GM12878 (cell line): Measurements from ENCODE around the gene PRDM16. TPM values are rescaled to one million over a fixed set of nuclear protein-coding genes. Genes with fewer than 3 reads are reported as not detected.

Source experiments
- ATAC-seq: fragments of 200-7000 bp; cut with Tn5 transposase; 3 replicates; pipeline ENCODE4 v1.9.1; 2020; ENCODE audit warnings: mild to moderate bottlenecking, moderate library complexity
- BruUV-seq: library from RNA; stranded (reverse); fragments of 400-500 nt; replicated peaks from 2 replicates; lab custom pipeline; 2021; lab: Mats Ljungman, UMichigan
- CTCF ChIA-PET: fragments of 300-600 bp; sonication (Branson Sonifier 250); formaldehyde crosslinking; extraction: SDS; loops from one replicate; lab custom pipeline; 2021; ENCODE audit warnings: inconsistent platforms; lab: Yijun Ruan, JAX
- POLR2A ChIA-PET: fragments of 350-600 bp; formaldehyde crosslinking; extraction: SDS; loops from one replicate; lab custom pipeline; 2021; ENCODE audit warnings: inconsistent platforms; lab: Charles Lee
- RAD21 ChIA-PET: fragments of 300-600 bp; sonication (Branson Sonifier 250); formaldehyde crosslinking; loops from one replicate; lab custom pipeline; 2023; ENCODE audit warnings: antibody characterized with exemption; ENCODE audit not compliant: unreplicated experiment; lab: Charles Lee
- SMC1A ChIA-PET: fragments of 300-600 bp; sonication (Branson Sonifier 250); formaldehyde crosslinking; loops from one replicate; lab custom pipeline; 2023; ENCODE audit not compliant: unreplicated experiment, uncharacterized antibody; lab: Charles Lee
- DNase-seq: peaks from one replicate; pipeline ENCODE4 v3.0.0-alpha.2; 2011; ENCODE audit warnings: low read depth, low spot score
- FAIRE-seq: peaks from 3 replicates; lab custom pipeline; 2011; peaks lifted over from hg19 to GRCh38; lab: Jason Lieb, UNC
- H2AFZ ChIP-seq: 2 replicates; pipeline ENCODE4 v1.6.0; 2011; ENCODE audit warnings: low read depth, low read length, control low read depth; ENCODE audit not compliant: control insufficient read depth
- H3K27ac ChIP-seq: 2 replicates; pipeline ENCODE4 v1.5.1; 2011; ENCODE audit warnings: control low read depth; ENCODE audit not compliant: control insufficient read depth, insufficient read depth
- H3K27me3 ChIP-seq, 2 experiments: replicated peaks in 1 of 2; 2 replicates each; pipeline versions ENCODE4 v1.6.0 to v1.6.1; 2011; ENCODE audit warnings: low read length in 1 of 2; ENCODE audit not compliant: control insufficient read depth in 2 of 2, insufficient read depth in 2 of 2
- H3K36me3 ChIP-seq, 2 experiments: 2 replicates each; pipeline ENCODE4 v1.5.1; 2011; ENCODE audit warnings: low read length in 1 of 2; ENCODE audit not compliant: control insufficient read depth in 2 of 2, insufficient read depth in 2 of 2
- H3K4me1 ChIP-seq: 2 replicates; pipeline ENCODE4 v1.6.1; 2011; ENCODE audit warnings: mild to moderate bottlenecking, low read length, moderate library complexity, mixed read lengths; ENCODE audit not compliant: control insufficient read depth, insufficient read depth
- H3K4me2 ChIP-seq: 2 replicates; pipeline ENCODE4 v1.6.0; 2011; ENCODE audit warnings: control low read depth; ENCODE audit not compliant: control insufficient read depth, insufficient read depth
- H3K4me3 ChIP-seq: fragments of 200-600 bp; sonication (generic); 2 replicates; pipeline ENCODE4 v1.5.1; 2016
- H3K79me2 ChIP-seq: 2 replicates; pipeline ENCODE4 v1.6.0; 2011; ENCODE audit warnings: low read length; ENCODE audit not compliant: control insufficient read depth, insufficient read depth
- H3K9ac ChIP-seq: 2 replicates; pipeline ENCODE4 v1.8.0; 2011; ENCODE audit warnings: low read length, control low read depth, mixed read lengths; ENCODE audit not compliant: control insufficient read depth, insufficient read depth
- H3K9me3 ChIP-seq: replicated peaks from 3 replicates; pipeline ENCODE4 v1.5.1; 2011; ENCODE audit warnings: mild to moderate bottlenecking, low read length; ENCODE audit not compliant: control insufficient read depth, insufficient read depth
- H4K20me1 ChIP-seq: 2 replicates; pipeline ENCODE4 v1.6.0; 2011; ENCODE audit not compliant: control insufficient read depth, insufficient read depth
- ESRRA ChIP-seq: IDR thresholded peaks from 2 replicates; pipeline ENCODE4 v1.6.1; 2012; ENCODE audit warnings: mild to moderate bottlenecking, low read length, improper control_type of control experiment
- HDAC2 ChIP-seq: fragments of 200-600 bp; sonication (generic); IDR thresholded peaks from 2 replicates; pipeline ENCODE4 v1.6.1; 2017
- MLLT1 ChIP-seq: fragments of 450-650 bp; IDR thresholded peaks from 2 replicates; pipeline ENCODE4 v1.6.1; 2016; ENCODE audit warnings: mild to moderate bottlenecking
- SREBF2 ChIP-seq: IDR thresholded peaks from 2 replicates; pipeline ENCODE4 v1.6.1; 2012; ENCODE audit warnings: mild to moderate bottlenecking, low read length
- TCF12 ChIP-seq: IDR thresholded peaks from 2 replicates; pipeline ENCODE4 v1.6.1; 2011; ENCODE audit warnings: low read depth, mild to moderate bottlenecking, low read length
- USF2 ChIP-seq: IDR thresholded peaks from 2 replicates; pipeline ENCODE4 v1.6.1; 2011; ENCODE audit warnings: low read depth, low read length, improper control_type of control experiment, borderline replicate concordance
- WGBS: methylation state at CpG from one replicate; pipeline ENCODE4 v1.1.6; 2016; ENCODE audit warnings: low lambda C conversion rate; ENCODE audit not compliant: insufficient replicate concordance, insufficient coverage; ENCODE audit errors: missing lambda C conversion rate; 5-methylcytosine and 5-hydroxymethylcytosine counted together
- in situ Hi-C: fragments of 300-500 bp; cut with MboI; formaldehyde crosslinking; loops from 9 replicates; pipeline ENCODE4 v1.14.3; 2018; ENCODE audit warnings: mixed read lengths
- intact Hi-C: fragments of 100-400 bp; cut with micrococcal nuclease; formaldehyde crosslinking; loops from one replicate; pipeline ENCODE4 v1.14.2; 2022; ENCODE audit not compliant: unreplicated experiment
- polyA plus RNA-seq, 11 experiments: library from polyadenylated mRNA; depleted of rRNA in 4 of 11; unstranded in 6 of 11; stranded (reverse) in 5 of 11; fragments of >200 nt; fragmentation: Nextera tagmentation in 4 of 11; fragmentation: Illumina TruSeq in 1 of 11; extraction: Ambion mirVana in 4 of 11; extraction: Trizol in 1 of 11; gene quantifications; 1 replicate in 1 of 11; 2 replicates in 10 of 11; pipeline versions ENCODE4 v1.2.1 to v1.2.3, GENCODE V29; 2011 to 2016; ENCODE audit warnings: inconsistent platforms in 2 of 11, missing spikeins in 2 of 11, low read depth in 1 of 11
- total RNA-seq, 4 experiments: library from RNA; depleted of rRNA in 3 of 4; stranded (reverse); fragments of >200 nt in 3 of 4; fragmentation: Illumina TruSeq in 1 of 4; extraction: Trizol in 1 of 4; gene quantifications; 2 replicates each; pipeline versions ENCODE4 v1.2.1 to v1.2.3, GENCODE V29; 2013 to 2021

PRDM16 gene
- total and polyA plus RNA-seq, 10 of the 15 experiments (the other 5 are each of a cell fraction or from before 2014, with no cell fraction given), result 0.03 TPM; not detected in 9

GRCh38 chr1:3345792-3346191 is 276.8 kb downstream of the PRDM16 start:
- H4K20me1 ChIP-seq, result no peaks in the 10 kb centered on the region
- no peaks in the 10 kb centered on the region for H3K4me1 ChIP-seq
- 12% methylated on average over 10 of the region's 10 CpGs for WGBS
- ChIA-PET RAD21 (no interaction called here), SMC1A (no interaction called here), POLR2A (no interaction called here), CTCF (interaction anchor here (0.7 kb wide), 1 partner anchor 964 kb away, joined by 3 read pairs; no protein-coding TSS in a partner anchor)
- no TSS peak for BruUV-seq
- no peak overlapping the region for H3K27ac ChIP-seq
- no peak overlapping the region for H2AFZ ChIP-seq
- no peak overlapping the region for H3K4me2 ChIP-seq
- no peaks in the 10 kb centered on the region; the same call in 2 of the 3 replicates for H3K9me3 ChIP-seq
- no peak for TF ChIP-seq ESRRA
- TF ChIP-seq USF2, result no peak
- TF ChIP-seq TCF12, result no peak
- TF ChIP-seq HDAC2, result no peak
- TF ChIP-seq SREBF2, result no peak
- no peak for TF ChIP-seq MLLT1
- no peak for ATAC-seq
- intact Hi-C loops, result no loop called here
- in situ Hi-C loops, result no loop called here
- H3K27me3 ChIP-seq, result no peaks in the 10 kb centered on the region
- no peak overlapping the region for H3K9ac ChIP-seq
- no peak for FAIRE-seq
- H3K36me3 ChIP-seq, result no peaks in the 10 kb centered on the region
- no peak overlapping the region for H3K4me3 ChIP-seq
- no peak for DNase-seq
- no peaks in the 10 kb centered on the region for H3K79me2 ChIP-seq
